Brain pericyte (primary cell): ENCODE results near the gene CA10.

Experiments used
- DNase-seq: peaks from one replicate; pipeline ENCODE4 v3.0.0-alpha.2; 2012; ENCODE audit warnings: low read depth, low spot score

The CA10 gene

DNA sequence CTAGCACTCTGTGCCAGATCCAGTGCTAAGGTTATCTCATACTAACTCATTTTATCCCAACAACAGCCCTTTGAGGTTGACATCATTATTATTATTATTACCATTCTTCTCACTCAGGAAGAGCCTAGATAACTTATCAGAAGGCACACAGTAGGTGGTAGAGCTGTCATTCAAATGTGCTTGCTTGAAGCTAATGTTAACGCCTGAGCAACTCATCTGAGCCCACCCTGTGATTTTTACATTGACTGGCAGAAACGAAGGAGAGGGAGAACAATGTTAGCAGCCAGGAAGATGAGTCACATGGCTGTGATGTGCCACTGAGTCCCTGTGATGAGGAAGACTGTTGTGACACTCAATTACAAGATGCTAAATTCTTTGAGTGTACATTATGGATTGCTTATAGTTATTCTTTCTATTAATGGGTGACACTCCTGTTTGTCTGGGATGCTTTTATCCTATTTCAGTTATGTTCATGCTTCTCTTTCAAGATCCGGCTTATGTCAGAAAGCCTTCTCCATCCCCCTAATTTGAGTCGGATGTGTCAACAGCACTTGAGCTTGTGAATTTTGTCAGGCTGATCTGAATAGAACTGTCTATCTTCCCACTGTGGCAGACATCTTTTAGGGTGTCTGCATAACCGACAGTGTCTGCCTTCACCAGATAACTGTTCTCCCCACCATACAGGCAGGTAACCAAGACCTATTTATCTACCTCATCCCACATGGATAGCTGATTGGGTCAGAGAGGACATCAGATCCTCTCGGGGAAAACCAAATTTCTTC, 426.4 kb downstream of the CA10 start:
- DNase-seq, result no peak

DNA sequence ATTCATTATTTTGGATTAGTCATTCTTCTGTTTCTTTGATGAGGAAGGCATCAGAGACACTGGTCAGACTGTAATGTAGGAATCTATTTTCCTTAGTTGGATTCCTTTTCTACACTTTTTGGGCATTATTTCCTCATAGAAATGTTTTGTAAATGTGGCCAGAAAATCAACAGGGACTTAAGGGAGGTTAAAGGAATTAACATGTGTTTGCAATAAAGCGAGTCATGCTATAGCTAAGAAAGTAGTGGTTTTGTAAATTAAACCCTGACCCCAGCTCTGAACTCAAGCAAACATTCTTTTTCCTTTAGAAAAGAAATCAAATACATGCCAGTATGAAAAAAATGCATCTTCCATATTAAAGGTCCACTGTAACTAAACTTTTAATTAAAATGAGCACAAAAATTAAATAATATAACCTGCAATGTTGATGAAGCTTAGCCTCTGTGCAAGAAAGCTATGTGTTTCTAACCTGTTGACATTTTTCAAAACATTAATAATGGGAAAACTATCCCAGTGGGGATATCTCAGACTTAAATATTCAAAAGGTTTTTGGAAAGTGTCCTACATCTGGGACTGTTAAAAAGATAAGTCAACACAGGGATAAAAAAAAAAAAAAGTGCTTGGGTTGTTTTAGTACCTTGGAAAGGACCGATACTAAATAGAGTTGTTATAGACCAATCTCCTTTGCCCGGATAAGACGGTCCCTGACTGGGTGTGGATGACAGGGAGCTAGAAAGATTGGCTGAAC, 428.0 kb downstream of the CA10 start:
- no peak for DNase-seq

DNA sequence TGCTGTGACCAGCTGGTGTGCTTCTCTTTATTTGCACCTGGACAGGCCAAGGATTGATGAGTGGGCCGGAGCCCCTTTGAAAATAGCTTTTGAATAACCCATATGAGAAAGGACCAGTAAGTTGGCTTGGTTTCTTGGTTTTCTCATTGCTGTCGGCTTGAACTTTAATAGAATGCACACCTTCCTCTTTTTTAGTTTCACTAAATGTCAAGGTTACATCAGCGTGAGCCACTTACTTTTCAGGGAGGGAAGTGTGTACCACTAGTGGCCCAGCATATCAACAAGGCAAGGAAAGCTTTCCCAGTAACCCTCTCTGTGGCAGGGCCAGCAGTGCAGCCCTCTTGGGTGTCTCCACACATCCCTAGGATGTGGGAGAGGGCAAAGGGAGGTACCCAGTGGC, 433.3 kb downstream of the CA10 start:
- no peak for DNase-seq

DNA sequence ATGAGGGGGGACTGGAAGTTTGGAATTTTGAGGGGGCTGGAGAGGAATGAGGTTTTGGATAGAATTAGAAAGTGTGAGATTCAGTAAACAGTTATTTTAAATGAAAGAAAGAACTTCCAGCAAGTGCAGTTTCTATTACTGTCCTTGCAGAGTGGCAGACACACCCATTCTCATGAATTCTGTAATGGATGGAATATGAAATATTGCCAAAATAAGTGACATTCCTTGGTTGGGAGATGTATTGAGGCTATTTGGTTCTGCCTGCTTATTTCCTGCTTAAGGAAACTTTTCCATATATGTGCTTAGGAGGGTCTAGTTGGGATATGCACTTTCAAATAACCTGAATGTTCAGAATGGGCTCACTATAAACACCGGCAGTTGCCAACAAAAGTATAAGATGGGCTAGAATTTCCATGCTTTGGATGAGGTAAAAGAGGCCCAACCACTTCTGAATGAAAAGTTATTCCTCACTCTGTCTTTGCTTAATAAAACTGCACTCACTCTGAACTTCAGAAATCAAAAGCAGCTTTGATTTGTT, 434.4 kb downstream of the CA10 start:
- no peak for DNase-seq

DNA sequence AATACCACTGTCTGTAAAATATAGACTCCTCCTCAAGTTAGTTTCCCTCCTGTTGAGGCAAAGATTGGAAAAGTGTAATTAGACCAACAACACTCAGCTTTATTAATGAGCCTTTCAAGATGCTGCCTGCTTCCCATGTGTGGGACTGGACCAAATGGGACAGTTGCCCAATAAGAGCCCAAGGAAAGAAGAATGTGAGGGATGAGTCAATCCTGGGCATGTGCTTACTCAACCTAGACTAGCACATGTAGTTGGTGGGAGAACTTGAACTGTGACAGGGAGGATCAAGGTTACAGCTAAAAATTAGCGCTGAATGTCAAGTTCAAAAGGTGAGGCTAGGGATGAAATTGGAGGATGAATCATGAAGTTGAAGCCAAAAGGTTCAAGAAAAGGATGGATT, 435.5 kb downstream of the CA10 start:
- no peak for DNase-seq

DNA sequence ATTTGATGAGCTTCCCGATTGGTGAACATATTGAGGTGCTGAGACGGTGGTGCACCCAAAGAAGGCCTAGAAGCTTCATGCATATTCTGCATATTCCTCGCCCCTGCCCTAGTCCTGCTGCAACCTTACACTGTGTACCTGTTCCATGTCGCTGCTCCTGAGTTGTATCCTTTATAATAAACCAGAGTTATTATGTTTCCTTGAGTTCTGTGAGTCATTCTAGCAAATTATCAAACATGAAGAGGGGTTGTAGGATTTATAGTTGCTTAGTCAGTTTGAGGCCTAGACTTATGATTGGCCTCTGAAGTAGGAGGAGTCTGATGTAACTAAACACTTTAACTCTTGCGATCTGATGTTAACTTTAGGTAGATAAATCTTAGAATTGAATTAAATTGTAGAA, 436.8 kb downstream of the CA10 start:
- DNase-seq, result no peak

DNA sequence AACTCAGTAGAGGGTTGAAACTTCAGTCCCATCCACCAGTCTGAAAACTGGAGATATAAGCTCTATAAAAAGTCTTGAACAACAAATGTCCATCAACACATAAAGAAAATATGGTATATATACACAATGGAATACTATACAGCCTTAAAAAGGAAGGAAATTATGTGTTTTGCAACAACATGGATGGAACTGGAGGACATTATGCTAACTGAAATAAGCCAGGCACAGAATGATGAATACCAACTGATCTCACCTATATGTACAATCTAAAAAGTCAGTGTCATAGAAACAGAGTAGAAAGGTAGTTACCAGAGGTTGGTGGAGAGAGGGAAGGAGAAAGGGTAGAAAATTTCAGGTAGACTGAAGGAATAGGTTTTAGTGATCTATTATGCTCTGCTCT, 438.1 kb downstream of the CA10 start:
- DNase-seq, result no peak

DNA sequence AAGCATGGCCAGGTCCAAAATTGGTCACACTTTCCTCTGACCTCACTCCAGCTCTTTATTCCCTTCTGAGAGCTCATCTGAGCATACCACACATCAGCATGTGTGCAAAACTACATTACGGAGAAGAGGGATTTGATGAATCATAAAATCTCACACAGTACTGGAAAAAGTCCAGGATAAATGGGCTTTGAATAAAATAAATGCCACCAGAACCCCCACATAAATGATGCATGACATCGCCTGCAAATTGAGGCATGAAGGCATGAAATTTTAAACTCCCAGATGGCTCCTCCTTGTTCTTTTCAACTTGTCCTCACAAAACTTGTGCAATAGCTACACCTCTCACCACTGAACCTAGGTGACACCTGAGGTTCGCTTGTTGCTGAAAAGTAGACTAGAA, 439.5 kb downstream of the CA10 start:
- no peak for DNase-seq

DNA sequence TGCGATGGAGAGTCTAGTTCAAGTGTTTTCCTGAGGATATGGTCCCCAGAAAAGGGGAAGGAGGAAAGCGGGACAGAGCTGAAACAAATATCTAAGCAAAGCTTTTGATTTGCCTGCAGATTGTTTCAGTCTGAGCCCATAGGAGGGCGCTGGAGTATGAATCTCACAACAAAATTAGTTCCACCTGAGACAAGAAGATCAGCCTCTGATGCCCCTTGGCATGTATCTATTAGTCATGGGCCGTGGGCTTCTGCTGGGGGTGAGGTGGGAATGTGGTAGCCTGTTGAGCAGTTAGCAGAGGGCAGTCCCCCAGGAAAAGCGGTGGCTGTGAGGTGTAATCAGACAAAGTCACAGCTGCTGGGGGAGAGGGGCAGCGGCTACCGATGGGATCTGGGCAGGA, 446.9 kb downstream of the CA10 start:
- no peak for DNase-seq

DNA sequence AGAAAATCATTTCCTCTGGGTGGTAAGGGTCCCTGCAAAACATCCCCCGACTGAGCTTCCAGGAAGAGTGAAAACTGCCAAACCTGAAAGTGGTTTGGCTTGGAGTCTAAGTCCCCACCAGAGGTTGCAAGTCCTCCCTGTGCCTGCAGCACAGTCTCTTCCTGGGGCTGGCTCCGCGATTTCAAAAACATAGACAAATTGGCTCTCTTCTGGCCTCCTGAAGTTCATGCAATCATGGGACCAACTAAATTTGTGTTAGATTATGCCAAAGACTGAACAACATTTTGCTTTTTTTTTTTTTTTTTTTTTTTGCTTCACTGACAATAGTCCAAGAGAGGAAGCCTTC, 447.9 kb downstream of the CA10 start:
- no peak for DNase-seq

DNA sequence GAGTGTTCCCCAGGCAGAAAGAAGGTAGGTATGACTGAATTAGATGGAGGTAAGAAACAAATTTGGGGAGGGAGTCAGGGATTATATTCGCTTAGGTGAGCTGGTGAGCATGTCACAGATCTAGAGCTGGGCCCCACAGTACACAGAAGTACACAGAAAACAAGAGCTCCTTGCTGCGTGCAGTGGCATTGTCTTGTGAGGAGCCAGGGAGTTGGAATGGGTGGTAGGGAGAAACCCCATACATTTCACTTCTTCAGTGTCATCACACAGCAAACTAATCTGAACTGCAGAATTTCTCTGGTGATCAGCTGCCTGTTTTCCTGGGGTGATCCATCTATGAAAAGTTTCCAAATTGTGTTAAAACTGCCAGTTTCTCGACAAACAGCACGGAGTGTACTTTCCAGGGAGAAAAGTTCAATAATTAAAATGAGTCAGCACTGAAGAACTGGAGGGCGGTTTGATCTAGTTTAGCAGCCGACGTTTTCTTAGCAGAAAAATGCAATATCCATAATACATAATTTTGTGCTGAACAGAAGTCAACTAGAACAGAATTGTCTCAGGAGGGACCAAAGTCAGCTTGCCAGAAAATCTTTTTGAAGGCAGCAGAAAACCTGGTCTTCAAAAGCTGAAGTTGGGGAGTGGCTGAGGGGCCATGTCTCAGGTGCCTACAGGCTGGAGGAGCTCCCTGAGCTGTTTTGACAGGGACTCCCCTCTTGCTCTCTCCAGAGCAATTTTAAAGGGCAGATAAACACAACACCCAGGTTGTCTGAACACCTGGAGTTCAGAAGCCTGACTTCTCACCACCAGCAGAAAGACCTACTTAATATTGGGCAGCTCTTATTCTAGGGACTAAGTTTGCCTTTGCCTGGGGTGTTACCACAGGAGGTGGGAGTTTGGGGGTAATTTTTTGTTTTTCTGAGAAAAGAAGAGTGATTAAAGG, 448.6 kb downstream of the CA10 start:
- no peak for DNase-seq

DNA sequence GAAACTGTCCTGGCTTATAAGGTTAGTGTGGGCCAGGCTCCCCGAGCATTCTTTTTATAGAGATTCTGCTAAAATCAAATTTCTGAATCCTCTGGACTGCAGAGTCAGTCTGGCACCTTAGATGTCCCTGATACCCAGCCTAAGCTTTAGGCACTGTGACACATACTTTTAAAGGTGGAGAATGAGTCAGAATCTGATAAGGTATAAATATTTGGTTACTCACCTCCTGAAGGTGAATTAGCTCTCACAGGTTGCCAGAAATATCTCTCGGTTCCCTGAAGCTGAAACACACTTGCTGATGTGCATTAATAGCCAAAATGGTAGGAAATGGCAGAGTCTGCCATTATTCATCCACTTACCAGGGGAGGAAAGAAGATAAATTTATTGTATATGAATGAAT, 451.3 kb downstream of the CA10 start:
- no peak for DNase-seq

DNA sequence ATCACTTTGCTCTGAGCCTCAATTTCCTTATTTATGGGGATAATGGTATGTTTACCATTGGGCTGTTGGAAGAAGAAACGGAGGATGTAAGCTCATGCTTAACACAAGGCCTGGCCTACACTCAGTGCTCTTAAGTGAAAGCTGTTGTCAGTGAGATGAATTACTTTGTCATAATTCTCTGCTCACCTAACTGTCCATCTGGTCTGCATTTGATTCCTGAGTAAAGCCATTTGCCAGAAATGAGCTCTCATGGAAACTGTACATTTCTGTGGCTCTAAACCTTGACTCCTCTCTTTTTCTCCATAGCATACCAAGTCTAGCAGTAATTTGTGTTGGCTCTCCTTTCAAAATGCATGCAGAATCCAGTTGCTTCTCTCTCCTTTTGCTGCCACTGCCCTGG, 452.4 kb downstream of the CA10 start:
- no peak for DNase-seq

DNA sequence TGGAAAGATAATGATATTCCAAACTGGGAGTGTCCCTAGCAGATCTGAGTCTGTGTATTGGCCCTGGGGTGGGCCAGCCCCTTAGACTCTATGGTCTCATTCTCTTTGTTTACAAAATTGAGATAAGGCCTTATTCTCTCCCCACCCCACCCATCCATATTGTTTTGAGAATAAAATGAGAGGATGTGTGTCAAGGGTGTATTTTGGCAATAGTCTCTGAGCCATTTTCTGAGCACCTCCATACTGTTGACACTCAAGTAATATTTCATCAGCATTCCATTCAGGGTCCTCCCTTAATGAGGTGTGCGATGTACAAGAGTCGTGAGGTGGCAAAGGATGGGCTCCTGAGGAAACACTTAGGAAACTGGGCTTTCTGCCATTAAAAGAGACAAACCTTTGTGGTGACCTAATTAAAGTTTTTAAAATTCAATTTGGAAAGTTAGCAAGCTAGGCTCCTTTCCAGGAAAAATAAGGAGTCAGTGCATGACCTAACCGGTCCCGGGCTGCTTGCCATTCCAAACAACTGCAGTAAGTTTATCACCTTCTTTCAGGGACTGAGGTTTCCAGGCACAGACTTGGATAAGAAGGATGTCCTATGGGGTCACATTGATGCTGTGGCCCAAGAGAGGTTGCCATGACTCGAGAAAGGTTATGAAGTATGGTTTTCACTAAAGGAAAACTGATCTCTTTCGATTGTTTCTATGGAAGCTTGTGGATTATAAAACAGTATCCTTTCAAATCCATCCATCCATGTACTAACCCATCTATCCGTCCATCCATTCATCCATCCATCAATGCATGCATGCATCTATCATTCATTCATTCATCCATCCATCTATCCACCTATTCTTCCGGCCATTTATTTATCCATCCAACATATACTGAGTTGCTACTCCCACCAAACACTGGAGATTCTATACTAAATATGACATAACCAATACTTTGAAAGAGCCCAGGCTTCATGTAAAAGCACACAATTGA, 454.9 kb downstream of the CA10 start:
- DNase-seq, result no peak

DNA sequence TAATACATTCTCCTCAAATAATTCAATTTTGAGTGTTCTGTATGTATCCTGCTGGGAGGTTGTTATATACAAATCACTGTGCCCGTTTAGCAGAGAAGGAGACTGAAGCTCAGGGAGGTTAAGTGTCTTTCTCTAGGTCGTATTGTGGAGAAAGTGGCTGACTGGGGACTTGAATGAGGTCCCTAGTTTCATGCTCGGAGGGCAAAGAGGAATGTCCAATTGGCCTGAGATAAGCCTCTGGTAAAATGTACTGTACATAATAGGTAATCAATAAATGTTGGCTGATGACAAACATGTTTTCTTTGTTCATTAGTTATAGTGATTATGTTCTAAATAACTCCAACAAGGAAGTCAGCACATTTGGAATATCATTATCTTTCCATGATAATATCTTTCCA, 455.6 kb downstream of the CA10 start:
- no peak for DNase-seq

DNA sequence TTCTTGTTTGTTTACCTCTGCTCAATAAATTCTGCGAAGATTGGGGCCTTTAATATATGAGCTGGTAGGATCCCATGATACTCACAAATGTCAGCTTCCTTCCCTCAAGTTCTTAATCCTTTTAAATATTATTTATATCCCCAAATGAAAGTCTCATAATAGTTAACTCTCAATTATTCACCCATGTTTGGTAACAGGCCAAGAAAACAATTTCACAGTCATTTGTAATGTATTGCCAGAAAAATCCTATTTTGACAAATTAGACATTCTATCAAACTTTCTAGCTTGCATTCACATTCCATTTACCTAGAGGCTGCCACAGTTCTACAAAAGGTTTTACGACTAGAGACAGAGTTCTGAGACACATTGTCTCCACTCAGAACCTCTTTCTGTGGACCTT, 457.0 kb downstream of the CA10 start:
- DNase-seq, result no peak

DNA sequence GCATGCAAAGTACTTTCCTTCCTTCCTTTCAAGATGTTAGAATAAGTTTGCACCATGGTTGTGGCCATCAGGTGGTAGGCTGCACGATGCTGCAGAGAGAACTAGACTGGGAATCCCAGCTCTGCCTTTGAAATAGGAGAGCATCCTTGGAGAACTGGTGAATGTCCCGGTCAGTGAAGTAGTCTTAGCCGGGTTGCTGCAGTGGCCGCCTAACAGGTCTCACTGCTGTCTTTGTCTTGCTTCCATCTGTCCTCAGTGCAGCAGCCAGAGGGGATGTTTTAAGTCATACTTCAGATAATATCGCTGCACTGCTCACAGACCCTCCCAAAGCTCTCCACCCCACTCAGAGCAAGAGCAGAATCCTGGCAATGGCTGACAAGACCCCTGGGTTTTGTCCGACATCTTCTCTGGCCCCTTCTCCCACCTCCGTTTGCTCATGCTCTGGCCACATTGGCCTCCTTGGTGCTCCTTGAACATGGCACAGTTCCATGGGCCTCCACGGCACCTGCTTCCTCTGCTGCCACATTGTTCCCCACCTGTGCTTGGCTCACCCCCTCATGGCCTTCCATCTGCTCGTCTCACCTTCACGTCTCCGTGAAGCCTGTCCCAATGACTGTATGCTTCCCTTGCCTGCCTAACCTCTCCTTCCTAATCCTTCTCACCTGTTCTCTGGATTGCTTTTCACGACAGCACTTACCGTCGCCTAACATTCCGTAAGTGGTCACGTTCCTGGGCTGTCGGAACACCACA, 458.3 kb downstream of the CA10 start:
- no peak for DNase-seq

DNA sequence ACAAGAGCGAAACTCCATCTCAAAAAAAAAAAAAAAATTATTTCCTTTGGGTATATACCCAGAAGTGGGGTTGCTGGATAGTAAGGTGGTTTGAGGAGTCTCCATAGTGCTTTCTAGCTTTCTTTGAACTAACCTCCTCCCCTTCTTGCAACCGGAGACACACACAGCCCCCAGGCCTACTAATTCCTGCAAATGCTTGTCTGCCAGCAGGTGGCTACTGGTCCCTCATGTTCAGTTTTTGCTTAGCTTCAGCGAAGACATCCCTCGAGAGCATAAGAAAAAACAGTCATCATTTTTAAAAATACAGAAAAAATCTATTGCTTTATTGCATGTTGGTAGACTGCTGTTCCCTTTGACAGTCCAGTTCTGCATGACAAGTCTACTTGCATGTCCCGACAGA, 459.2 kb downstream of the CA10 start:
- no peak for DNase-seq

DNA sequence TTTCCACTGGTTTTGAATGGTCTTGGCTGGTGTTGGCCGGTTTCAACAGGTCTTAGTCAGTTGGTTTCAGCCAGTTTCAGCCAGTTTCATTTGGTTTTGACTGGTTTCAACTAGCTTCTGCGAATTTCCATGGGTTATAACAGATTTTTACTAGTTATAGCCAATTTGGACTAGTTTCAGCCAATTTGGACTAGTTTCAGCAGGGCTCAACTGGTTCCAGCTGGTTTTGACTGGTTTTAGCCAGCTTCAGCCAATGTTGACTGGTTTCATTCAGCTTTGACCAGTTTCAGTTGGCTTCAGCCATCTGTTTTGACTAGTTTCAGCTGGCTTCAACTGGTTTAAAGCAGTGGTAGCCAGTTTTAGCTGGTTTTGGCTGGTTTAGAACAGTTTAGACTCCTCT, 465.6 kb downstream of the CA10 start:
- no peak for DNase-seq

DNA sequence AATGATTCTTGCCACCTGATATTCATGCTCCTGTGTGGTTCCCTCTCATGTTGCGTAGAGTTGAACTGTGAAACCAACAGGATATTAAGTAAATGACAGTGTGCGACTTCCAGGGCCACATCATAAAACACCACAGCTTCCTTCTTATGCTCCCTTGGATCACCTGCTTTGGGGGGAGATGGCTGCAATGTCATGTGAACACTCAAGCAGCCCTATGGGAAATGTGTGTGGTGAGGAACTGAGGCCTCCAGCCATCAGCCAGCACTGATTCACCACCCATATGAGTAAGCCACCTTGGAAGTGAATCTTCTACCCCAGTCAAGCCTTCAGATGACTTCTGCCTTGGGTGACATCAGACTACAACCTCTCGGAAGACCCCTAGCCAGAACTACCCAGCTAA, 470.6 kb downstream of the CA10 start:
- DNase-seq, result no peak
